SH-SY5Y (cell line): ENCODE data around the gene RDH14.

Source experiments
- GATA2 ChIP-seq: IDR thresholded peaks from 2 replicates; pipeline ENCODE4 v1.6.1; 2011; ENCODE audit warnings: mild to moderate bottlenecking, low read depth, low read length
- GATA3 ChIP-seq: IDR thresholded peaks from 2 replicates; pipeline ENCODE4 v1.6.1; 2011; ENCODE audit warnings: low read depth, mild to moderate bottlenecking, low read length, moderate library complexity

DNA sequence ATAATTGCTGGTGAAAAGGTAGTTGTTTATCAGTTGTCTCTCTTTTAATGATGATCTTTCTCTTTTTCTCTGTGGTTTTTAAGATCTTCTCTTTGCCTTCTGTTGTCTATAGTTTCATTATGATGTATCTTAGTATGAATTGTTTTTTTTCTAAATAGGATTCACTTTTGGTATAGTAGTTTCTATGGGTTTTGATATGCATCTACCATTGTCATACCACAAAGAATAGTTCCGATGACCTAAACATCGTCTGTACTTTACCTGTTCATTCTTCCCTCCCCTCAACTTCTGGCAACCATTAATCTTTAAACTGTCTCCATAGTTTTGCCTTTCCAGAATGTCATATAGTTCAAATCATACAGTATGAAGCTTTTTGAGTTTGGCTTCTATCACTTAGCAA, 19.6 kb downstream of the RDH14 start:
- TF ChIP-seq GATA2 = no peak
- no peak for TF ChIP-seq GATA3
